ENCODE data around the gene SELENOS.

The SELENOS gene

GRCh38 chr15:101250873-101251829 lies 26.1 kb downstream of the SELENOS start:
- peak; percentile 79 for DNase-seq

GRCh38 chr15:101250341-101250831 lies 26.9 kb downstream of the SELENOS start:
- DNase-seq = no peak

GRCh38 chr15:101248274-101248673 lies 29.0 kb downstream of the SELENOS start:
- no peak for DNase-seq

GRCh38 chr15:101246824-101247745 lies 30.2 kb downstream of the SELENOS start:
- DNase-seq = no peak

- DNase-seq = no peak
These were observed 30.9 kb downstream of the SELENOS start for GRCh38 chr15:101246391-101246790.

GRCh38 chr15:101244889-101245668 lies 32.2 kb downstream of the SELENOS start:
- no peak for DNase-seq

GRCh38 chr15:101244036-101244781 lies 33.1 kb downstream of the SELENOS start:
- DNase-seq = no peak

GRCh38 chr15:101243420-101243819 lies 33.9 kb downstream of the SELENOS start:
- no peak for DNase-seq

GRCh38 chr15:101242999-101243336 lies 34.3 kb downstream of the SELENOS start:
- no peak for DNase-seq

GRCh38 chr15:101242160-101242998 lies 34.9 kb downstream of the SELENOS start:
- no peak for DNase-seq

- DNase-seq = no peak
These were observed 36.9 kb downstream of the SELENOS start for GRCh38 chr15:101240358-101240757.

- DNase-seq = no peak
These were observed 37.6 kb downstream of the SELENOS start for GRCh38 chr15:101239724-101240136.

- DNase-seq = no peak
These were observed 40.0 kb downstream of the SELENOS start for GRCh38 chr15:101237251-101237650.

GRCh38 chr15:101233651-101234280 lies 43.5 kb downstream of the SELENOS start:
- DNase-seq = no peak

GRCh38 chr15:101232677-101233076 lies 44.6 kb downstream of the SELENOS start:
- no peak for DNase-seq

GRCh38 chr15:101228313-101228712 lies 49.0 kb downstream of the SELENOS start:
- DNase-seq = no peak

GRCh38 chr15:101225658-101226057 lies 51.6 kb downstream of the SELENOS start:
- DNase-seq = no peak

All from NCI-H146 (cell line).